ENCODE results near the gene ZNF90. TPM values are rescaled to one million over a fixed set of nuclear protein-coding genes. Genes with fewer than 3 reads are reported as not detected.
"Not testable (repeated sequence)": the region's sequence is repeated elsewhere in the genome, so short reads cannot be mapped to it uniquely, and the experiment has no call there.

ZNF90 gene
- total RNA-seq, 2 experiments from 2014 or later: 18.1 to 27.0 TPM

DNA sequence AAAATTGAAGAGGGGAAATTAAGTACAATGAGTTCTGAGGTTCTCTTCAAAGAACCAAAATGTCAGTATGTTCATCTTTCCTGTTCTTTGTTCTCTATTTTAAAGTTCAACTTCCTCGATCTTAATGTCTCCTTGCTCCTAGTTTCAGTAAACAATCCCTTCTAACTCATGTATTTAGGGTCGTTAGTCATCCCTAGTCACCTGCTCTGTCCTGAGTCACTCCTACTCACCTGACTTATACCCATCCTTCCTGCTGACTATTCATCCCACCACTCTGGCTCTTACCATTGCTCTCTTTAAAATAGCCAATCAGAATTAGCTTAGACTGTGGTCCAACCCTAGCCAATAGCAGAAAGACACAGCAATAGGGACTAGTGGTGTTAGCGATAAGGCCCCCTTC is 24.3 kb downstream of the ZNF90 start:
- Histone ChIP-seq H4K20me1 (ENCODE audit: insufficient read depth, low read length) (no peaks in the 10 kb centered on the region), H2AFZ (ENCODE audit: low read length) (no peak overlapping the region), H3K36me3 (ENCODE audit: insufficient read depth, low read length) (peaks cover 86% of the 10 kb centered on the region), H3K27ac (ENCODE audit: low read depth, low read length, poor library complexity, severe bottlenecking) (no peak overlapping the region), H3K4me2 (ENCODE audit: low read length) (no peak overlapping the region), H3K9me3 (ENCODE audit: low read length) (peaks cover 57% of the 10 kb centered on the region), H3K79me2 (ENCODE audit: insufficient read depth, low read depth, low read length) (peaks cover 5% of the 10 kb centered on the region; the same call in 1 of the 2 replicates), H3K4me3 (ENCODE audit: low read depth, low read length, poor library complexity, severe bottlenecking) (no peak overlapping the region), H3K4me1 (ENCODE audit: insufficient read depth, low read length, poor library complexity, severe bottlenecking) (no peaks in the 10 kb centered on the region), H3K9me2 (ENCODE audit: insufficient read depth, low read length) (no peaks in the 10 kb centered on the region)
- BruUV-seq (replicated peaks): no TSS peak
- ChIA-PET POLR2A (no interaction called here), CTCF (ENCODE audit: unreplicated experiment) (no interaction called here)
- no peak for DNase-seq (ENCODE audit: low spot score)
- intact Hi-C loops (cut with micrococcal nuclease; ENCODE audit: unreplicated experiment): no loop called here
- TF ChIP-seq, protein P1, sequence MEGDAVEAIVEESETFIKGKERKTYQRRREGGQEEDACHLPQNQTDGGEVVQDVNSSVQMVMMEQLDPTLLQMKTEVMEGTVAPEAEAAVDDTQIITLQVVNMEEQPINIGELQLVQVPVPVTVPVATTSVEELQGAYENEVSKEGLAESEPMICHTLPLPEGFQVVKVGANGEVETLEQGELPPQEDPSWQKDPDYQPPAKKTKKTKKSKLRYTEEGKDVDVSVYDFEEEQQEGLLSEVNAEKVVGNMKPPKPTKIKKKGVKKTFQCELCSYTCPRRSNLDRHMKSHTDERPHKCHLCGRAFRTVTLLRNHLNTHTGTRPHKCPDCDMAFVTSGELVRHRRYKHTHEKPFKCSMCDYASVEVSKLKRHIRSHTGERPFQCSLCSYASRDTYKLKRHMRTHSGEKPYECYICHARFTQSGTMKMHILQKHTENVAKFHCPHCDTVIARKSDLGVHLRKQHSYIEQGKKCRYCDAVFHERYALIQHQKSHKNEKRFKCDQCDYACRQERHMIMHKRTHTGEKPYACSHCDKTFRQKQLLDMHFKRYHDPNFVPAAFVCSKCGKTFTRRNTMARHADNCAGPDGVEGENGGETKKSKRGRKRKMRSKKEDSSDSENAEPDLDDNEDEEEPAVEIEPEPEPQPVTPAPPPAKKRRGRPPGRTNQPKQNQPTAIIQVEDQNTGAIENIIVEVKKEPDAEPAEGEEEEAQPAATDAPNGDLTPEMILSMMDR (conservative IDR thresholded peaks at IDR 0.05; ENCODE audit: low read length): no peak

DNA sequence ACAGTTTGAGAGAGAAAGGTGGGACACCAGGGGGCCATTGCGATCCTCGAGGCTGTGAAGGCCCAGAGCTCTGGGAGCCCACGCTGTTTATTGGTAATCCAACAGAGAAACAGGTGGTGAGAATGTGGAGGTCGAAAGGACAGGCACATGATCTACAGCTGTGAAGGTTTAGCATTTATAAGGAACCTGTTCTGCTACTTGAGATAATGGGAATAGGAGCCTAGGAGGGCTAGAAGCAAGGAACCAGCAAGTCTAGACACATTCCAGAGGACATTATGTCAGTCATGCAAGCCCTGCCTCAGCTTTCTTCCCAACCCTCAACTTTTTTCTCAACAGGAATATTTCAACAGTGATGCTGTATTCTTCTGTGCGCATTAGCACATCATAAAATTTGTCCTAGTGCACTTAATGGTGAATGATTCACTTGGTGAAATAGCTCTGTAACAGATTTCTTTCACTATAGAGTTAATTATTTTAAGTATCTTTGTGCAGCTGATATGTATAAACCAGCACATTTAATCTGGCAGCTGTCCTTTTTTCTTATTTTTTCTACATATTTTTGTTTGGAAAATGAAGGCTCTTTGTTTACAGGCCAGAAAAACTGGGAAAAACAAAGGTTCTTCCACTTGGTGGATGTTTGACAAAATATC is 25.4 kb downstream of the ZNF90 start:
- ChIA-PET CTCF (ENCODE audit: unreplicated experiment) (no interaction called here), POLR2A (no interaction called here)
- peaks cover 5% of the 10 kb centered on the region; the same call in 1 of the 2 replicates for H3K79me2 ChIP-seq (ENCODE audit: insufficient read depth, low read depth, low read length)
- no TSS peak for BruUV-seq (replicated peaks)
- no peak overlapping the region for H2AFZ ChIP-seq (ENCODE audit: low read length)
- DNase-seq (ENCODE audit: low spot score): no peak
- H3K4me1 ChIP-seq (ENCODE audit: insufficient read depth, low read length, poor library complexity, severe bottlenecking): no peaks in the 10 kb centered on the region
- no peak overlapping the region for H3K4me2 ChIP-seq (ENCODE audit: low read length)
- peaks cover 51% of the 10 kb centered on the region for H3K9me3 ChIP-seq (ENCODE audit: low read length)
- H4K20me1 ChIP-seq (ENCODE audit: insufficient read depth, low read length): no peaks in the 10 kb centered on the region
- TF ChIP-seq, protein P1 (conservative IDR thresholded peaks at IDR 0.05; ENCODE audit: low read length): no peak
- H3K36me3 ChIP-seq (ENCODE audit: insufficient read depth, low read length): peaks cover 90% of the 10 kb centered on the region
- H3K4me3 ChIP-seq (ENCODE audit: low read depth, low read length, poor library complexity, severe bottlenecking): no peak overlapping the region
- H3K9me2 ChIP-seq (ENCODE audit: insufficient read depth, low read length): no peaks in the 10 kb centered on the region
- H3K27ac ChIP-seq (ENCODE audit: low read depth, low read length, poor library complexity, severe bottlenecking): no peak overlapping the region
- intact Hi-C loops (cut with micrococcal nuclease; ENCODE audit: unreplicated experiment): no loop called here

DNA sequence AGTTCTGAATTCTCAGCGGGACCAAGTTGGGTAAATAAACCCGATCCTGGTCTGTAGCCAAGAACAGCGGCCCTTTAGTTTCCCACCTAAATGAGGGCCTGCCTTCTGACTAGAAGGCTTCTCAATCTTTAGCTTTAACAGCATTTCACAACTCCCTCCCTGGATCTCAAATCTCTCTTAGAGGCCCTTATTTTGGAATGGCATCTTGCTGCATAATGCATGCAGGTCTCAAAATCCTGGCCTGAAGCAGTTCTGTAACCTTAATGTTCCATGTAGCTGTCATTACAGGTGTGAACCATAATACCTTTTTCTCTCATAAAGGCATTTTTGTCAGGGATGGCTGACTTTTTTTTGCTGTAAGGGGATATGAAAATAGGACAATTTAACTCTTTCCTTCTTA is 29.5 kb downstream of the ZNF90 start:
- Histone ChIP-seq H3K4me2 (ENCODE audit: low read length) (no peak overlapping the region), H3K79me2 (ENCODE audit: insufficient read depth, low read depth, low read length) (no peaks in the 10 kb centered on the region), H3K4me3 (ENCODE audit: low read depth, low read length, poor library complexity, severe bottlenecking) (no peak overlapping the region), H3K9me3 (ENCODE audit: low read length) (peaks cover 47% of the 10 kb centered on the region), H2AFZ (ENCODE audit: low read length) (no peak overlapping the region), H3K27ac (ENCODE audit: low read depth, low read length, poor library complexity, severe bottlenecking) (no peak overlapping the region), H3K36me3 (ENCODE audit: insufficient read depth, low read length) (peaks cover 91% of the 10 kb centered on the region), H4K20me1 (ENCODE audit: insufficient read depth, low read length) (no peaks in the 10 kb centered on the region), H3K4me1 (ENCODE audit: insufficient read depth, low read length, poor library complexity, severe bottlenecking) (no peaks in the 10 kb centered on the region), H3K9me2 (ENCODE audit: insufficient read depth, low read length) (no peaks in the 10 kb centered on the region)
- intact Hi-C loops (cut with micrococcal nuclease; ENCODE audit: unreplicated experiment): no loop called here
- ChIA-PET POLR2A (no interaction called here), CTCF (ENCODE audit: unreplicated experiment) (no interaction called here)
- DNase-seq (ENCODE audit: low spot score): no peak
- TF ChIP-seq, protein P1 (conservative IDR thresholded peaks at IDR 0.05; ENCODE audit: low read length): no peak
- no peak for TF ChIP-seq EZH2phosphoT487 (IDR thresholded peaks at IDR 0.05; ENCODE audit: borderline replicate concordance, low read depth, low read length)
- BruUV-seq (replicated peaks): no TSS peak

DNA sequence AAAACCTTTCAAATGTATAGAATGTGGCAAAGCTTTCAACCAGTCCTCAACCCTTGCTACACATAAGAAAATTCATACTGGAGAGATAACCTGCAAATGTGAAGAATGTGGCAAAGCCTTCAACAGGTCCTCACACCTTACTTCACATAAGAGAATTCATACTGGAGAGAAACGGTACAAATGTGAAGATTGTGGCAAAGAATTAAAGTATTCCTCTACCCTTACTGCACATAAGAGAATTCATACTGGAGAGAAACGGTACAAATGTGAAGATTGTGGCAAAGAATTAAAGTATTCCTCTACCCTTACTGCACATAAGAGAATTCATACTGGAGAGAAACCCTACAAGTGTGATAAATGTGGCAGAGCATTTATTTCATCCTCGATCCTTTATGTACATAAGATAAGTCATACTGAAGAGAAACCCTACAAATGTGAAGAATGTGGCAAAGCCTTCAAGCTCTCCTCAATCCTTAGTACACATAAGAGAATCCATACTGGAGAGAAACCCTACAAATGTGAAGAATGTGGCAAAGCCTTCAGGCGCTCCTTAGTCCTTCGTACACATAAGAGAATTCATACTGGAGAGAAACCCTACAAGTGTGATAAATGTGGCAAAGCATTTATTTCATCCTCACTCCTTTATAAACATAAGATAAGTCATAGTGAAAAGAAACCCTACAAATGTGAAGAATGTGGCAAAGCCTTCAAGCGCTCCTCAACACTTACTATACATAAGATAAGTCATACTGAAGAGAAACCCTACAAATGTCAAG is 40.5 kb downstream of the ZNF90 start:
- H3K9me2 ChIP-seq (ENCODE audit: insufficient read depth, low read length); intact Hi-C loops (cut with micrococcal nuclease; ENCODE audit: unreplicated experiment); H3K79me2 ChIP-seq (ENCODE audit: insufficient read depth, low read depth, low read length); H4K20me1 ChIP-seq (ENCODE audit: insufficient read depth, low read length); H3K4me2 ChIP-seq (ENCODE audit: low read length); H2AFZ ChIP-seq (ENCODE audit: low read length); CTCF ChIA-PET (ENCODE audit: unreplicated experiment); H3K4me3 ChIP-seq (ENCODE audit: low read depth, low read length, poor library complexity, severe bottlenecking); H3K27ac ChIP-seq (ENCODE audit: low read depth, low read length, poor library complexity, severe bottlenecking); DNase-seq (ENCODE audit: low spot score); POLR2A ChIA-PET; H3K4me1 ChIP-seq (ENCODE audit: insufficient read depth, low read length, poor library complexity, severe bottlenecking): not testable (repeated sequence)
- BruUV-seq (replicated peaks): TSS peak; percentile 22
- peaks cover 63% of the 10 kb centered on the region for H3K9me3 ChIP-seq (ENCODE audit: low read length)
- H3K36me3 ChIP-seq (ENCODE audit: insufficient read depth, low read length): peaks cover 89% of the 10 kb centered on the region

All from OCI-LY7 (cell line).